ENCODE measurements around the gene ASB6. TPM values are rescaled to one million over a fixed set of nuclear protein-coding genes. Genes with fewer than 3 reads are reported as not detected.

The ASB6 gene
- total and polyA plus RNA-seq, 2 experiments from 2014 or later = 8.8 to 19.8 TPM

DNA sequence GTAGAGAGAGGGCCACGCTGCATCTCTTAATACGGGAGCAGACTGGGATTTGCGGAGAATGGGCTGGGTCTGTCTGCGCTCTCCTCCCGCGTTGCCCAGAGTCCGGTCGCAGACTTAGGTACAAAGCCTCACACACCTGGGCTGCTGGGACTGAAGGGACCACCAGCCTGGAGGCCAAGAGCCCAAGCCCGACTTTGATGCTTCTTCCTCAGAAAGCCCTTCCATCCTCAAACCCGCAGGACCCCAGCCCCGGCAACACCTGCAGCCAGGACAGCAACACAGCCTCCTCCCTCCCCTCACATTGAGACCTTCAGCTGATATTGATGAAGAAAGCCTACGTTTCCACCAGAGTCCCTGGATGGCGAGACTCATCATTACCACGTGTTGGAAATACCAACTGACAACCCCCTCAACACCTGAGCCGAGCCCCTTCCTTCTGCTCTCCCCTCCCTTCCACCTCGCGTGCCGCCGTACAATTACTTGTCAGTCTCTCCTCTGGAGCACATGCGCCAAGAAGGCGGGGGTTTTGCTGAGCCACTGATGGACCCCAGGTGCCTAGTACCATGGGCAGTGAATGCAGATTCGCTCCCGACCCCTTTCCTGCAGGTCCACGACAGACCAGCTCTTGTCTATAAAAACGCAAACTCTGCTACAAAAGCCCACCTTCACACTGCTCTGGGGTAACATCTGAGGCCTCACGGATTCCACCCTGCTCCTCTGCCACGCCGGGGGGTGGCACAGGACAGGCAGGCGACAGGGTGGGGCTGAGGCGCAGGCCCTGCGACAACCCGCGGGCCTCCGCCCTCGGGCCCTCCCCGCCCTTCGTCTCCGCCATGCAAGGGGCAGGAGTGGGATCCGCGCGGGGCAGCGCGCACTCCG lies 841 bp downstream of the ASB6 start (continued):
- TF ChIP-seq EZH2phosphoT487 (IDR thresholded peaks at IDR 0.05; ENCODE audit: unreplicated experiment) (no peak), NANOG (IDR thresholded peaks at IDR 0.05; ENCODE audit: borderline replicate concordance) (no peak)
- TF ChIP-seq, protein P1, sequence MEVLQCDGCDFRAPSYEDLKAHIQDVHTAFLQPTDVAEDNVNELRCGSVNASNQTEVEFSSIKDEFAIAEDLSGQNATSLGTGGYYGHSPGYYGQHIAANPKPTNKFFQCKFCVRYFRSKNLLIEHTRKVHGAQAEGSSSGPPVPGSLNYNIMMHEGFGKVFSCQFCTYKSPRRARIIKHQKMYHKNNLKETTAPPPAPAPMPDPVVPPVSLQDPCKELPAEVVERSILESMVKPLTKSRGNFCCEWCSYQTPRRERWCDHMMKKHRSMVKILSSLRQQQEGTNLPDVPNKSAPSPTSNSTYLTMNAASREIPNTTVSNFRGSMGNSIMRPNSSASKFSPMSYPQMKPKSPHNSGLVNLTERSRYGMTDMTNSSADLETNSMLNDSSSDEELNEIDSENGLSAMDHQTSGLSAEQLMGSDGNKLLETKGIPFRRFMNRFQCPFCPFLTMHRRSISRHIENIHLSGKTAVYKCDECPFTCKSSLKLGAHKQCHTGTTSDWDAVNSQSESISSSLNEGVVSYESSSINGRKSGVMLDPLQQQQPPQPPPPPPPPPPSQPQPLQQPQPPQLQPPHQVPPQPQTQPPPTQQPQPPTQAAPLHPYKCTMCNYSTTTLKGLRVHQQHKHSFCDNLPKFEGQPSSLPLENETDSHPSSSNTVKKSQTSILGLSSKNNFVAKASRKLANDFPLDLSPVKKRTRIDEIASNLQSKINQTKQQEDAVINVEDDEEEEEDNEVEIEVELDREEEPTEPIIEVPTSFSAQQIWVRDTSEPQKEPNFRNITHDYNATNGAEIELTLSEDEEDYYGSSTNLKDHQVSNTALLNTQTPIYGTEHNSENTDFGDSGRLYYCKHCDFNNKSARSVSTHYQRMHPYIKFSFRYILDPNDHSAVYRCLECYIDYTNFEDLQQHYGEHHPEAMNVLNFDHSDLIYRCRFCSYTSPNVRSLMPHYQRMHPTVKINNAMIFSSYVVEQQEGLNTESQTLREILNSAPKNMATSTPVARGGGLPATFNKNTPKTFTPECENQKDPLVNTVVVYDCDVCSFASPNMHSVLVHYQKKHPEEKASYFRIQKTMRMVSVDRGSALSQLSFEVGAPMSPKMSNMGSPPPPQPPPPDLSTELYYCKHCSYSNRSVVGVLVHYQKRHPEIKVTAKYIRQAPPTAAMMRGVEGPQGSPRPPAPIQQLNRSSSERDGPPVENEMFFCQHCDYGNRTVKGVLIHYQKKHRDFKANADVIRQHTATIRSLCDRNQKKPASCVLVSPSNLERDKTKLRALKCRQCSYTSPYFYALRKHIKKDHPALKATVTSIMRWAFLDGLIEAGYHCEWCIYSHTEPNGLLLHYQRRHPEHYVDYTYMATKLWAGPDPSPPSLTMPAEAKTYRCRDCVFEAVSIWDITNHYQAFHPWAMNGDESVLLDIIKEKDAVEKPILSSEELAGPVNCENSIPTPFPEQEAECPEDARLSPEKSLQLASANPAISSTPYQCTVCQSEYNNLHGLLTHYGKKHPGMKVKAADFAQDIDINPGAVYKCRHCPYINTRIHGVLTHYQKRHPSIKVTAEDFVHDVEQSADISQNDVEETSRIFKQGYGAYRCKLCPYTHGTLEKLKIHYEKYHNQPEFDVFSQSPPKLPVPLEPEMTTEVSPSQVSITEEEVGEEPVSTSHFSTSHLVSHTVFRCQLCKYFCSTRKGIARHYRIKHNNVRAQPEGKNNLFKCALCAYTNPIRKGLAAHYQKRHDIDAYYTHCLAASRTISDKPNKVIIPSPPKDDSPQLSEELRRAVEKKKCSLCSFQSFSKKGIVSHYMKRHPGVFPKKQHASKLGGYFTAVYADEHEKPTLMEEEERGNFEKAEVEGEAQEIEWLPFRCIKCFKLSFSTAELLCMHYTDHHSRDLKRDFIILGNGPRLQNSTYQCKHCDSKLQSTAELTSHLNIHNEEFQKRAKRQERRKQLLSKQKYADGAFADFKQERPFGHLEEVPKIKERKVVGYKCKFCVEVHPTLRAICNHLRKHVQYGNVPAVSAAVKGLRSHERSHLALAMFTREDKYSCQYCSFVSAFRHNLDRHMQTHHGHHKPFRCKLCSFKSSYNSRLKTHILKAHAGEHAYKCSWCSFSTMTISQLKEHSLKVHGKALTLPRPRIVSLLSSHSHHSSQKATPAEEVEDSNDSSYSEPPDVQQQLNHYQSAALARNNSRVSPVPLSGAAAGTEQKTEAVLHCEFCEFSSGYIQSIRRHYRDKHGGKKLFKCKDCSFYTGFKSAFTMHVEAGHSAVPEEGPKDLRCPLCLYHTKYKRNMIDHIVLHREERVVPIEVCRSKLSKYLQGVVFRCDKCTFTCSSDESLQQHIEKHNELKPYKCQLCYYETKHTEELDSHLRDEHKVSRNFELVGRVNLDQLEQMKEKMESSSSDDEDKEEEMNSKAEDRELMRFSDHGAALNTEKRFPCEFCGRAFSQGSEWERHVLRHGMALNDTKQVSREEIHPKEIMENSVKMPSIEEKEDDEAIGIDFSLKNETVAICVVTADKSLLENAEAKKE (CRISPR knock-in tag; IDR thresholded peaks at IDR 0.05) = no peak

DNA sequence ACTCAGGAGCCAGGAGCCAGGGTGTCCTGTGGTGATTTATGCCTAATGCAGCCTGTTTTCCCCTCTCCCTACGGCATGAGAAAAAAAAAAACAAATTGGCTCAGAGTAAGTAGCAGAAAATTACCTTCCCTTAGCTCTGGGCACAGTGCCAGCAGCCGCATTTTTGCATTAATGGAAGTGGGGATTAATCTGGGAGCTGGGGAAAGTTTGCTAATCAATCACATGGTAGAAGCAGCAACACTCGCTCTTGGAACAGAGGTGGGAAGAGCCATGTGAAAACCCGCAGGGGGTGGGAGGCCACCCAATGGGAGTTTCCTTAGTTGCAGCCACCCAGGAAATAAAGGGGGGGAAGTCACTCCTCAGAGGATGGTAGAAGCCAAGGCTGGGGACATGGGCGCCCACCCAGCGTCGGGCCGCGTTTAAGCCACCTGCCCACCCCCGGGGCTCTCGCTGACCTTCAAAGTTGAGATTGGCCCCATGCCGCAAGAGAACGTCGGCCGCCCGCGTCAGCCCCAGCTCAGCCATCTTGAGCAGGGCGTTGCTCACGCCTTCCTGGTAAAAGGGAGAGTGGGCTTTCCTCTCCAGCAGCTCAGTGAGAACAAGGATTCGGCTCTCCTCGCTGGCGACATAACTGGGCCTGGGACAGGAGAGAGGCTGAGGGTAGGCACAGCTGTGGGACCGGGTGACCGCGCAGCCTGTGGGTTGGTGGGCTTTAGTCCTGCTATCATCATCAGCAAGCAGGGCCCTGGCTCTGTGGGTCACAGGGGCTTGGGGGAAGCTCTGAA lies 1.7 kb downstream of the ASB6 start:
- peaks cover 20% of the 10 kb centered on the region for H3K36me3 Mint-ChIP-seq (ENCODE audit: low read depth)
- peak overlapping the region; percentile 91 for H3K4me2 ChIP-seq
- peak overlapping the region; percentile 94 for H3K4me3 ChIP-seq
- peaks cover 10% of the 10 kb centered on the region for H3K79me2 ChIP-seq (replicated peaks; ENCODE audit: insufficient read depth)
- peaks cover 14% of the 10 kb centered on the region for H3K27me3 Mint-ChIP-seq (ENCODE audit: insufficient read depth, low read depth, poor library complexity)
- no peak overlapping the region for H3K27ac Mint-ChIP-seq
- no peak overlapping the region for H2AFZ ChIP-seq
- ATAC-seq = no peak
- H3K27ac ChIP-seq (ENCODE audit: low read depth) = no peak overlapping the region
- no peaks in the 10 kb centered on the region for H3K36me3 ChIP-seq (ENCODE audit: insufficient read depth)
- no peaks in the 10 kb centered on the region; the same call in 2 of the 3 replicates for H3K9me3 Mint-ChIP-seq
- H3F3A ChIP-seq (replicated peaks; ENCODE audit: low read depth) = no peaks in the 10 kb centered on the region
- no peaks in the 10 kb centered on the region for H3K27me3 ChIP-seq (ENCODE audit: insufficient read depth)
- no peaks in the 10 kb centered on the region for H3K4me1 ChIP-seq (ENCODE audit: insufficient read depth)
- DNase-seq (ENCODE audit: low spot score) = no peak
- no peaks in the 10 kb centered on the region for H3K9me2 ChIP-seq (ENCODE audit: insufficient read depth)
- H3K4me1 Mint-ChIP-seq = peaks cover 9% of the 10 kb centered on the region
- peak overlapping the region; percentile 83 for H3K4me3 Mint-ChIP-seq
- peaks cover 21% of the 10 kb centered on the region for H4K20me1 ChIP-seq (replicated peaks; ENCODE audit: insufficient read depth)
- no peak for TF ChIP-seq POLR2AphosphoS5 (IDR thresholded peaks at IDR 0.05; ENCODE audit: low read depth)
- no peak for TF ChIP-seq CREB1 (CRISPR knock-in tag; IDR thresholded peaks at IDR 0.05; ENCODE audit: low read depth)
- TF ChIP-seq, protein P1 (CRISPR knock-in tag; IDR thresholded peaks at IDR 0.05) = no peak
- no peak for TF ChIP-seq JUNB (IDR thresholded peaks at IDR 0.05; ENCODE audit: unreplicated experiment)
- TF ChIP-seq ZNF331 (CRISPR knock-in tag; IDR thresholded peaks at IDR 0.05; ENCODE audit: low read depth) = no peak
